HG03575 (cell line): Measurements from ENCODE around the gene RHOBTB3.

ENCODE experiments used
- ATAC-seq: cut with Tn5 transposase; IDR thresholded peaks from one replicate; pipeline ENCODE4 v1.9.1; 2021; ENCODE audit not compliant: unreplicated experiment, insufficient number of reproducible peaks, low FRiP score; ENCODE audit errors: extremely low read depth

The RHOBTB3 gene

DNA sequence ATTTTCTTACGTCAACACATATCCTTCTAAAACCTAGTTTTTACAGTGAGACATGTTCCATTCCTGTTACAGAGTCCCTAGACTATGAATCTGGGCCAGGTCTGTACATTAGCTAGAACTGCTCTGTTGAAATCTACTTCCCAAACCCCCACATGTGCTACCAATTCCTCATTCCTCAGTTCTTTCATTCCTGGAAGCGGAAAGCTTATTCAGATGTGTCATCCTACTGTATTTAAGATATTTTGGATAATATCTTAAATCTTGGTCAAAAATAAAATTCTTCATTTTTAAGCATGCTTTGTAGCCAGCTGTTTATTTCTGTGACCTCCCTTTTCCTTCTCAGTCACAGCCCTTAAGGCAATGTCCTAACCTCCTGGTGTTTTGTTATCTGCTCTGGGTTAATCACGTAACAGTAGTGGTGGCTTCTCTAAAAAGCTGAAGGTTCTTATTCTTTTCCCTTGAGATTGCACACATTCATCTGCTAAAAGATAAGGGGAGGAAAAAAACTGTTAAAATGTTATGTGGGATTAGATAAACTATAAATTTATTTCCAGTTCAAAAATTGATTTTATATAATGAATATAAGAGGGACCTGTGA lies 55.8 kb downstream of the RHOBTB3 start:
- no peak for ATAC-seq

DNA sequence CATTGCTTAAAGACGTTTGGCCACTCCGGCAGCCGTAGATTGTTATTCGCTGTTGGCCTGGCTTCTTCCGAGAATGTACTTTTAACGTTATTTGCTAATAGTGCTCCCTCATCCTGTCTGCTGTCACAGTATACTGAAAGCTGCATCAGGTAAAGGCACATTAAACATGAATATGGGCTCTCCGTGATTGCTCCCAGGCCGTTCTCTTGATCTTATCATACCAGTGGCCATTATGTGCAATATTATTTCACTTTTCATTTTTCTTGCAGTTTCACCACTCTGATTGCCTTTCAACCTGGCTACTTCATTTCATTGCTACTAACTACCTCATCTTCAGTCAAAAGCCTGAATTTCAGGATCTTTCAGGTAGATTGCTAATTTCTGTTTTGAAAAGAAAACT lies 57.4 kb downstream of the RHOBTB3 start:
- ATAC-seq: no peak

DNA sequence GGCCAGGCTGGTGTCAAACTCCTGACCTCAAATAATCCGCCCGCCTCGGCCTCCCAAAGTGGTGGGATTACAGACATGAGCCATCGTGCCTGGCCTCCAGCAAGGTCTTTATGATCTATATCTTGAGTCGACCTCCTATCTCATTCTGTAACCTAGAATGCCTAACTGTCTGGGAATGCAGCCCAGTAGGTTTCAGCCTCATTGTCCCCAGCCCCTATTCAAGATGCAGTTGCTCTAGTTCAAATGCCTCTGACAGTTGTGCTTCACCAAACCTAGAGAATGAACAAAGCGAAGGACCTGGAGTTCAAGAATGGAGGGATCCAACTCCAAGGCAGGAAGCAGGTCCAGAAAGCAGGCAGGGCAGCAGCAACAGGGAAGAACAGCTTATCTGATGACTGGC lies 60.6 kb downstream of the RHOBTB3 start:
- ATAC-seq: no peak

DNA sequence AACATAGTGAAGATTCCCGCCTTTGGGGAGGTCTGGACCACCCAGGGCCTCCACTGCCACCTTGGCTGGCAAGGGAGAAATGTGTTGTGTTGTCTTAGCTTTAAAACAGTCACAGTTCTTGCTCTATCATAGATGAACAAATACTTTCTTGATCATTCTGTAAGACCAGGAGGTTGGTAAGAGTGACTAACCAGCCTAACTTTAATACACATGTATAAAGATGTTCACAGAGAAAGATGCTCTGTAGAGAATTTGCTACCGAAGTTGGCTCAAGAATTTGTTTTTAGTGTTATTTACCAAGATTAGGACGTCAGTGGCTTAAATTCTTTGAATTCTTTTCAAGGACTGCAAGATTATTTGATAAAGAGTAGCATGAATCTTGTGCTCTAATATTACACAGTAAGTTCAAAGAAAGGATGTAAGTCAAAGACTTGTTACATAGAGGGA lies 63.0 kb downstream of the RHOBTB3 start:
- ATAC-seq: no peak

DNA sequence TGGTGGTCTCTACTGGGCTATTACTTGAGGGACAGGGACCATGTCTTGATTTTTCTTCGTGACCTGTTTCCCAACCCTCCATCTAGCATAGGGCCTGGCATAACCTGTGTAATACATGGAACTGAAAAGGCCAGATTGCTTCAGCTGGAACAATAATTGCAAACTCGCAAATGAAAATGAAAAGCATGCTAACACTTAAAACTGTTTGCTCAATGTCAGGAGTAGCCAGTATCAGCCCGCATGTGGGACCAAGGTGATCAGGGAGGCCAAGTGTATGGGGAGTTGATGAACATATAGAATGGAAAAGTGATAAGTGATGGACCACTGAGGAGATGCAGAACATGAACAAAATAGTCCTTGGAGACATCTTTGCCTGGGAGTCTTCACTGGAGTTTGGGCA lies 66.2 kb downstream of the RHOBTB3 start:
- no peak for ATAC-seq

DNA sequence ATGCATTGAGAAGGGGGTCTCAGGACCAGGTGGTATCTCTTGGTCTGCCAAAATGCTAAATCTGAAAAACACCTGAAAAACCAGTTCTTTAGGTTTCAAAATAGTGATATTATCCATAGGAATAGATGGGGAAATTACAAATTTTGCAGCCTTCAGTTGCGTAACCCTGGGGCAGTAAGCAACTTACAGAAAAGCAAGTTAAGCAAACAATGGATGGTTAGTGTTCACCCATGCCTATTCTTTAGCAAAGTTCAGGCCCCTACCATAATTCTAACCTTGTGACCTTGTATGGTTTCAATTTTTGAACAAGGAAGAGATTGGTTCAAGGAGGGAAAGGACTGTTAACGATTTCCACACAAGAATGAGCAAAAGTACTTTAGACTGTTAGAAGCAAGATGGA lies 66.9 kb downstream of the RHOBTB3 start:
- ATAC-seq: no peak

DNA sequence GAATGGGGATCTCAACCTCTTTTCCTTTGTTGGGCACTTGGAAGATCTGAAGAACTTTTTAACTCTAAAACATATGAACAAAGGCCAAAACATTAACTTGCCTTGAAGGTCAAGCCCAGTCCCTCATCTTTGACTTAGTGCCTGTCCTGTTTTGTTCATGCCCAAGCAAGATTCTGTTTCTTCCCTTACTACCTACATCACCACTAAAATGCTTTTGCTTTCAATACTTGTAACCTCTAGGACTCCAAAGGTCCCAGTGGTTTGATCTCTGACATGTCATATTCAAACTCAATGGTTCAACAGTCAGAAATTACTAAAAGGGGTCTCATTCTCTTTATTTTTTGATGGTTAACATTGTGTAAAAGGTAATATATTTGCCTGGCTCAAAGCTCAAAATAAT lies 67.4 kb downstream of the RHOBTB3 start:
- no peak for ATAC-seq

DNA sequence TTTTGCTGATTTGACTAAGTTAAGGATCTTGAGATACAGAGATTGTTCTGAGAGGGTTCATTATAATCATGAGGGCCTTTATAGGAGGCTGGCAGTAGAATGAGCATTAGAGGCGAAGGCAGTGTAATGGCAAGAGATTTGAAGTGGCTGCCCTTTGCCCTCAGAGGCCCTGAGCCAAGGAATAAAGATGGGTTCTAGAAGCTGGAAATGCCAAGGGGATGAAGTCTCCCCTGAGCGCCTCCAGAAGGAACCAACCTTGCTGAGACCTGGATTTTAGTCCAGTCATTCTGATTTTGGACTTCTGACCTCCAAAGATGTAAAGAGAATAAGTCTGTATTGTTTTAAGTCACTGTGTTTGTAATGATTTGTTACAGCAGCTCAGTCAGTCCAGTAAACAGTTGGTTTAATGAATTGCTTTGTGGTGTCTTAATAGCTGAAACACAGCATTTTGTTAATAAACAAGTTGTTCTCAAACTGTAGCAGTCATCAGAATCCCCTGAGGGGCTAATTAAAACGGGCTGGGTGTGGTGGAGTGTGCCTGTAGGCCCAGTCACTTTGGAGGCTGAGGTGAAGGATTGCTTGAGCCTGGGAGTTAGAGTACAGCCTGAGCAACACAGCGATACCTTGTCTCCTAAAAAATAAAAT lies 68.2 kb downstream of the RHOBTB3 start:
- ATAC-seq: no peak

DNA sequence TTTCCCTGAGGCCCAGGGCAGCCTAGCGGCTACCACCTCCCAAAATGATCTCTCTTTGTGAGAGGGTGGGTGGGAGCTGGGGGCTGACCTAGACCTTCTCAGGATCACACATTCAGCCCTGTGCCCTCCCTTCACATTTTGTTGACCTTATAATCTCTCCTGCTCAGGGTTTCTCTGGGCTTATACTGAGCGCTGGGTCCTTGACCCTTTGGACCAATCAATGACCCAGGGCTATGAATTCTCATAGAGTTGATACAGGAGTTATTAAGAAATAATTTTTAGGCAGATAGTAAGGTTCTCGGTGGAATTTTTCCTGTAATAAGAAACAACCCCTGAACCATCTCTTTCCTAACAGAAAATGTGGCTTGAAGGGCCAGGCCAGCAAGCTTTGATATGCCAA lies 69.4 kb downstream of the RHOBTB3 start:
- no peak for ATAC-seq

DNA sequence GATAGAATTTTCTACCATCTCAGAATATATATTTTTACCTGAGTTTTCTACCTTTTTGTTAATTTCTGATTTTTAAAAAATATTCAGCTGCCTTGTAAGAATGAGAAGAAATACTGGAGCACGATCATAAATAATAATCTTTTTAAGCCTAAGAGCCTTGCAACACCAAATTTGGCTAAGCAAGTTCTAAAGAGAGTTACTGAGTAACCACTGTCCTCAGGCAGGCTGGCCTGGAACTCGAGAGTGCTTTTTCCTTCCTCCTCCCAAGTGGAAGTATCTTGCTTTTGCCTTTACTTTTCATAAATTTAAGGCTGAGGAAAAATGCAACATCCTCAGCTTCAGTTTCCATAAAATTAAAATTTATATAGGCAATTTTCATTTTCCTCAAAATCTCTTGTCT lies 70.4 kb downstream of the RHOBTB3 start:
- no peak for ATAC-seq

DNA sequence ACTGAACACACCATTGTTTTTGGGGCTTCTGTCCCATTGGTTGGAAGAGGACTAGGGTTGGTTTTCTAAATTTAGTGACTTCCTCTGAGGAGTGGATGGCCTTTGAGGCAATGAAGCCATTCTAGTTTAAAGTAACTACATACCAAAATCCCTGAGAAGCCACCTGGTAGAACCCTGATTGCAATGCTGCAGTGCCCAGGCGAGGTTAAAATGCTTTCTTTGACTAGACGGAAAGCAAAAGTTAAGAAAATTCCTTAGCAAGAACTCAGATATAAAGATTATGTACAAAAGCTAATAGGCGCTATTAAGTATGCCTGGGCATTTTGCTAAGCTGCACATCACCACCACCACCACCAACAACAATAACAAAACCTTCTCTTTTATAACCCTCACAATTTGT lies 70.8 kb downstream of the RHOBTB3 start:
- ATAC-seq: no peak

DNA sequence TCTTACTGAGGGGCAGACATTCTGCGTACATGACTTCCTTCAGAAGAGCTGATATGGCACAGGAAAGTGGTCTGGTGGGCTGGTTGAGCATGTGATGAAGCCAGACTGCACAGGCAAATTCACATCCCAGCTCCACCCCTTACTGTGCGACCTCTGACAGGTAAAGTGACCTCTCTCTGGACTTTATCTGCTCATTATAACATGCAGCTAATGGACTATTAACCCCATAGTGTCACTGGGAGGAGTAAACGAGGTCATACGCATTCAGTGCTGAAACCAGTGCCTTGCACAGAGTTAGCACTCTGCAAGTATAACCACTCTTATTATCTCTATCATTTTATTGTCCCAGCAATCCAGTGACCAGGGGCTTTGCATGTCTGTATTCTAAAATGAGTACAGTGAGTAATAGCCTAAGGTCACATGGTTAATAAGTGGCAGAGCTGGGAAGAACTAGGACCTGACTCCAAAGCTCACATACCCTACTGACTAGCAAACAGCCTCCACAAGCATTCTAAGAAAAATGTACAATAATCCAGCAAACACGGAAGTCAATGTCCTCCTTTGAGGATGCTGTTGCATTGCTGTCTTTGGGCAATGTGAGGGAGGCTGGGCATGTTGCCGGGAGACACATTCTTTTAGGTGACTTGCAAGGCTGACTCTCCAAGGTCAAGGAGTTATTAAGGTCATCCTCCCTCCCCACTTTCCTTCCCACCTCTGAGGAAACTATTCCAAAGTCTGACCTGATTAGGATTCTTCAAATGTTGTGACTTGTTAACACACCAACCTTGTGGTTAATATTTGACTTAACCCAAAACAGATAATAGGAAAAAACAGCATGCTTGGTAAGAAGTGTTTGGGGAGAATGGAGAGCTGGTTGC lies 72.4 kb downstream of the RHOBTB3 start:
- ATAC-seq: no peak

DNA sequence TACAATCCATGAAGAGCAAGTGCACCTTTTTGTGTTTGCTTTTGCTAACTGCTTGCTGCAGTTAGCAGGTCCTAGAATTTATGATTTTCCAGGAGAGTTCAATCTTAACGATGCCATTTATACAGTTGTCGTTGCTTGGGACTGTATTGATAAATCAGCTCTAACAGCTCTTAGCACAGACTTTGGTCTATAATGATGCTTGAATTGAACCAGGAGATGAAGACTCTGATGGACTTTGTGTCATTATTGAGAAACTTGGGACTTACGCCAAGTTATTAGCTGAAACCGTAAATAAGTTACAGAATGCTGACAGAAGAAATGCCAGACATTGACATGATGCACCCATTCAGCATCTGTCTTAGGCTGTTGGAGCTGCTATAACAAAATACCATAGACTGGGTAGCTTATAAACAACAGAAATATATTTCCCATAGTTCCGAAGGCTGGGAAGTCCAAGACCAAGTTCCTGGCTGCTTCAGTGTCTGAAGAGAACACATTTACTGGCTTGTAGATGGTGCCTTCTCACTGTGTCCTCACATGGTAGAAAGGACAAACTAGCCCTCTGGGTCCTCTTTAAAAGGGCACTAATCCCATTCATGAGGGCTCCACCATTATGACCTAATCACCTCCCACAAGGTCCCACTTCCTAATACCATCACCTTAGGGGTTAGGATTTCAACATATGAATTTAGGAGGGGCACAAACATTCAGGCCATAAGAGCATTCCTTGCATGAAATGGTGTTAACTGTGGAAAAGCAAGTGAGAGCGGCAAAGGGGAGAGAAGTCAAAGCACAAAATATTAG lies 73.8 kb downstream of the RHOBTB3 start:
- no peak for ATAC-seq

DNA sequence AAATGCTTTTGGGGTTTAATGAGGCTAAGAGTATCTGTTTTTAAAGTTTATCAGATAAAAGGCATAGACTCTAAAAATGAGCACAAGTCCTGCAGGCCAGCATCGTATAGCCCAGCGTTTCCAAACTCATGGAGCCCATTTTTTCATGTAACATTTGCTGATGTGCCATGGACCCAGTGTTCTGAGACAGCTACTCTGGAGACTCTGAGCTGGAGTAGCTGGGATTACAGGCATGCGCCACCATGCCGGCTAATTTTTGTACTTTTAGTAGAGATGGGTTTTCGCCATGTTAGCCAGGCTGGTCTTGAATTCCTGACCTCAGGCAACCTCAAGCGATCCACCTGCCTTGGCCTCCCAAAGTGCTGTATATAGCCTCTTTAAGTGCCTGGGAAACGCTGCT lies 75.6 kb downstream of the RHOBTB3 start:
- ATAC-seq: no peak

DNA sequence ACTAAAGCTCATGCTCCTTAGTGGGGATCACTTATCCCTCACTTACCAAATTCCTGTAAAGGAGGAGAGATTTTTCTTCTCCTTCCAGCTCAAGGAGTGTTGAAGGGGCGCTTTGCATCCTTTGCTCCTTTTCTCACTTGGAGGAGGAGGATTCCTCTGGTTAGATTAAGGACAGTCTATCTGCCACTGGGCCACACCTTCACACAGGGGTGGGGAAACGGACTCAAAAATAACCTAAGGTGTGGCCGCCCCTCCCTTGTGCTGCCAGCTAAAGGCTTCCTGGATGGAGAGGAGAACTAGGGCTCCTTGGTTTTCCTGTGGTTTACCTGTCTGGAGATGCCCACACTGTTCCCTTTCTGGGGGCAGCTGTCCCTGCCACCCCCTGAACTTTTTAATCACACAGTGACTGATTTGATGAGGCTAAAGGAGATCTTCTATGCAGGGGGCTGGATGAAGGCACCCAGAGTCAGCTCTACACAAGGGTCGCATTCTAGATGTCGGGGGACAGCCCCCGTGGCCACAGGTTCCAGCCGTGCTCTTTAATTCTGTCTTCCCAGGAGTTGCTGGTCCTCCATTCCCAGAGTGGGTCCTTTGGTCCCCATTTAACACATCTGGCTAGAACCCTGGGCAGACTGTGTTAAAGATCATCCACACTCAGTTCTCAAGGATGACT lies 77.0 kb downstream of the RHOBTB3 start:
- ATAC-seq: no peak

DNA sequence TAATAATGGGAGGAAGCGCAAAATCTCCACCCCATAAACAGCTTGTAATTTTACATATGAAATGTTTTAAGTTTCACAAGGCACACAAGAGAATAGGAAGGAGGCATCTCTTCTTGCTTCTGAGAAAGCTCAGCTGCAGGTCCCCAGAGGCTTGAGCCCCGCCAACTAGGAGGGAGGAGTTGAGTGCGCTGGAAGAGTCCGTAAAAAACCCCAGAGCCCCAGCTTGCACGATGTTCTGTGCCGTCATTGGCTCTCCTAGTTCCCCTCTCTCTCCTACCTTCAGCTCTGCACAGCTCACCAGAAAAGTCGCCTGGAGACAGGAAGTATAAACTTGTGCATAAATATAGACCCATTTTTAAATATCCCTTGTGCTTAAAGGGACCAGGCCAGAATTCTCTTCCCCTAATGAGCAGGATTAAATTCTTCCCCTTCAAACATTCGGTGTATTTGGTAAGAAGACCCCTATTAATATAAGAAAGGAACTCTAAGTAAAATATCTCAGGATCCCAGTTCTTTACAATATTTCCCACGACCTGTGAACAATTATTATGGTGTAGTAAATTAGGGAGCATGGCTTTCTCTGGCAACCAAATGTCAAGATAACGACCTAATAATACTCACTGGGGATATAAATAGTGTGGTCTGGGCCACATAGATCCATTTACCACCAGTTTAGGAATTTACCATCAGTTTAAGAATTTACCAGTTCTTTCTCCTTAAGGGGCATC lies 77.7 kb downstream of the RHOBTB3 start:
- peak; percentile 98 for ATAC-seq

DNA sequence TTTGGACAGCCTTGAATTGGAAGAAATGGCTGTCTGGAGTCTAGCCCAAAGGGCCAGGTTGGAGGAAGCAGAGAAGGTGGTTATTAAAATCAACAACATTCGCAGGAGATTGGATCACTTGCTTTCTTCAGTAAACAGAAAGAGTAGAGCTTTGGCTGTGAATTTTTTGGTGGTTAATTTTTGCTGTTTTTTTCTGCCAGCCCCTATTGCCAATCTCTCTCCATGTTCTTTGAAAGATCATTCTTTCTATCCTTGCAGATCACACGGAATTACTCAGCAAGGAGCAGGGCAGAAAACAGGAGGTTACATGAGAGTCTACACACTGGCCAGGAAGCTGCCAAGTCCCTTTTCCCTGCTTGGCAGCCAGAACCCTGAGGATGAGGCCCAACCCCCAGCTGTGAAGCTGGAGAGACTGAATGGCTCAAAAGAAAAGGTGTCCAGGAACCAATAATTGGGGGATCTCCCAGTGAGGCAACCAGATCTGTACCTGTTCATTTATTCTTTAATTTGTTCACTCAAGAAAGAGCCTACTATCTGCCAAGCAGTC lies 78.4 kb downstream of the RHOBTB3 start:
- ATAC-seq: no peak
